Osteocyte (in vitro differentiated cells): ENCODE measurements around the gene LRR1. TPM values are rescaled to one million over a fixed set of nuclear protein-coding genes. Genes with fewer than 3 reads are reported as not detected.

Experiments
- DNase-seq: peaks from one replicate; pipeline ENCODE4 v3.0.0; 2021; ENCODE audit warnings: mixed read lengths; ENCODE audit not compliant: unreplicated experiment; ENCODE audit errors: extremely low spot score
- H3K27ac Mint-ChIP-seq: one replicate; pipeline ENCODE4 v1.8.0; 2021; ENCODE audit warnings: mild to moderate bottlenecking, mixed read lengths; ENCODE audit not compliant: unreplicated experiment
- H3K27me3 Mint-ChIP-seq: one replicate; pipeline ENCODE4 v1.8.0; 2021; ENCODE audit warnings: mixed read lengths; ENCODE audit not compliant: unreplicated experiment
- H3K36me3 Mint-ChIP-seq: one replicate; pipeline ENCODE4 v1.8.0; 2021; ENCODE audit warnings: mixed read lengths; ENCODE audit not compliant: unreplicated experiment
- H3K4me1 Mint-ChIP-seq: one replicate; pipeline ENCODE4 v1.8.0; 2021; ENCODE audit warnings: mixed read lengths; ENCODE audit not compliant: unreplicated experiment
- H3K4me3 Mint-ChIP-seq: one replicate; pipeline ENCODE4 v1.8.0; 2021; ENCODE audit warnings: mild to moderate bottlenecking, moderate library complexity, mixed read lengths; ENCODE audit not compliant: unreplicated experiment
- H3K9me3 Mint-ChIP-seq: one replicate; pipeline ENCODE4 v1.8.0; 2021; ENCODE audit warnings: mixed read lengths; ENCODE audit not compliant: unreplicated experiment
- total RNA-seq: library from RNA; stranded (reverse); gene quantifications from 2 replicates; pipeline ENCODE4 v1.2.1, GENCODE V29; 2021
- TF ChIP-seq, protein P1 (sequence below): fragments of 200-600 bp; sonication (generic); IDR thresholded peaks from 2 replicates; pipeline ENCODE4 v1.5.0; 2021; ENCODE audit warnings: antibody characterized with exemption, mild to moderate bottlenecking, moderate library complexity

Gene LRR1
- total RNA-seq, 1 donor from 2014 or later, result 7.4 TPM

DNA sequence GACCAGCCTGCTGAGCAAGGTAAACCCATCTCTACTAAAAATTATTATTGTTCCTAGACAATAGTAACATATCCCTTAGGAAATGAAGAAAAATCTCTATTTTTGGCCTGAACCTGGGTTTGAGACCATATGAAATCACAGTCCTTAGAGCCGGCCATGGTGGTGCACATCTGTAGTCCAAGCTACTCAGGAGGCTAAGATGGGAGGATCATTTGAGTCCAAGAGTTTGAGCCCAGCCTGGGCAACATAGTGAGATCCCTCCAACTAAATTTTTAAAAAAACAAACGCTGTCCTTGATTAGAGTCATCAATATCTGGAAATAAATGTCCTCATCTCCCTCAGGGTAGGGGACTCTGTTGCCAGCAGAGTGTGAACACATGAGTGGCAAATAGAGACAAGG is 47.2 kb upstream of the LRR1 start:
- TF ChIP-seq, protein P1, sequence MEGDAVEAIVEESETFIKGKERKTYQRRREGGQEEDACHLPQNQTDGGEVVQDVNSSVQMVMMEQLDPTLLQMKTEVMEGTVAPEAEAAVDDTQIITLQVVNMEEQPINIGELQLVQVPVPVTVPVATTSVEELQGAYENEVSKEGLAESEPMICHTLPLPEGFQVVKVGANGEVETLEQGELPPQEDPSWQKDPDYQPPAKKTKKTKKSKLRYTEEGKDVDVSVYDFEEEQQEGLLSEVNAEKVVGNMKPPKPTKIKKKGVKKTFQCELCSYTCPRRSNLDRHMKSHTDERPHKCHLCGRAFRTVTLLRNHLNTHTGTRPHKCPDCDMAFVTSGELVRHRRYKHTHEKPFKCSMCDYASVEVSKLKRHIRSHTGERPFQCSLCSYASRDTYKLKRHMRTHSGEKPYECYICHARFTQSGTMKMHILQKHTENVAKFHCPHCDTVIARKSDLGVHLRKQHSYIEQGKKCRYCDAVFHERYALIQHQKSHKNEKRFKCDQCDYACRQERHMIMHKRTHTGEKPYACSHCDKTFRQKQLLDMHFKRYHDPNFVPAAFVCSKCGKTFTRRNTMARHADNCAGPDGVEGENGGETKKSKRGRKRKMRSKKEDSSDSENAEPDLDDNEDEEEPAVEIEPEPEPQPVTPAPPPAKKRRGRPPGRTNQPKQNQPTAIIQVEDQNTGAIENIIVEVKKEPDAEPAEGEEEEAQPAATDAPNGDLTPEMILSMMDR, result no peak
- peaks cover 19% of the 10 kb centered on the region for H3K27me3 Mint-ChIP-seq
- no peaks in the 10 kb centered on the region for H3K4me1 Mint-ChIP-seq
- peak; percentile 27 for DNase-seq
- H3K9me3 Mint-ChIP-seq, result no peaks in the 10 kb centered on the region
- no peak overlapping the region for H3K27ac Mint-ChIP-seq
- H3K4me3 Mint-ChIP-seq, result no peak overlapping the region
- H3K36me3 Mint-ChIP-seq, result no peaks in the 10 kb centered on the region

DNA sequence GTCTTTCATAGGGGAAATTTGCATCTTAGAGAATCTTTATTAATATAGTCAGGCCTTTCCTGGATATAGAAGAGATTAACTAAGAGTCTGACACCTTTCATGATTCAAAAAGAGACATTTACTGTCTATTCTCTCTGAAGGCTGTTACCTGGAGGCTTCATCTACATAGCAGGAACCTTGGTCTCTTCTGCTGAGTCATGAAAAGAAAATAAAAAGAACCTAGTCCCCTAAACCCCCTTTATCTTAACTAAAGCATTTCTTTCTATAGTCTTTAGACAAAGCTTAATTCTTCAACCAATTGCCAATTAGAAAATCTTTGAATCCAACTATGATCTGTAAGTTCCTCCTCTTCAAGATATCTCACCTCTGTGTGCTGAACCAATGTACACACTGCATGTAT is 45.6 kb upstream of the LRR1 start:
- H3K27me3 Mint-ChIP-seq, result peaks cover 19% of the 10 kb centered on the region
- H3K27ac Mint-ChIP-seq, result no peak overlapping the region
- no peaks in the 10 kb centered on the region for H3K9me3 Mint-ChIP-seq
- TF ChIP-seq, protein P1, result no peak
- no peak overlapping the region for H3K4me3 Mint-ChIP-seq
- no peaks in the 10 kb centered on the region for H3K36me3 Mint-ChIP-seq
- no peak for DNase-seq
- no peaks in the 10 kb centered on the region for H3K4me1 Mint-ChIP-seq

DNA sequence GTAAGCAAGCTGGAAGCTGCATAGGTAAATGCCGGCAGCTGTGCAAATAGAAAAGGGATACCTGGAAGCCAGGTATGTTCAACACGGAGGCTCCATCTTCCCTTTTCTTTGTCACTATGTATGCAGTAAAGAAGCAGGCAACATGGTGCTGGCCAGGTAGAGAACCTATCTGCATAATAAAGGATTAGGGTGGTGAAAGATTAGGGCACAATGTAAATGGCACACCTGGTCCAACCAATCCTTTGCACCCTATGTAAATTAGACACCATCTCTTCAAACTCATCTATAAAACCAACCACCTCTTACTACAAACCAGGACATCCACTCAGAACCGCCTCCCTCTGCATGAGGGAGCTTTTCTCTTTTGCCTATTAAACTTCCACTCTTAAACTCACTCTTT is 44.8 kb upstream of the LRR1 start:
- TF ChIP-seq, protein P1, result no peak
- H3K4me1 Mint-ChIP-seq, result no peaks in the 10 kb centered on the region
- DNase-seq, result no peak
- no peaks in the 10 kb centered on the region for H3K36me3 Mint-ChIP-seq
- H3K27ac Mint-ChIP-seq, result no peak overlapping the region
- H3K9me3 Mint-ChIP-seq, result no peaks in the 10 kb centered on the region
- peaks cover 19% of the 10 kb centered on the region for H3K27me3 Mint-ChIP-seq
- H3K4me3 Mint-ChIP-seq, result no peak overlapping the region

DNA sequence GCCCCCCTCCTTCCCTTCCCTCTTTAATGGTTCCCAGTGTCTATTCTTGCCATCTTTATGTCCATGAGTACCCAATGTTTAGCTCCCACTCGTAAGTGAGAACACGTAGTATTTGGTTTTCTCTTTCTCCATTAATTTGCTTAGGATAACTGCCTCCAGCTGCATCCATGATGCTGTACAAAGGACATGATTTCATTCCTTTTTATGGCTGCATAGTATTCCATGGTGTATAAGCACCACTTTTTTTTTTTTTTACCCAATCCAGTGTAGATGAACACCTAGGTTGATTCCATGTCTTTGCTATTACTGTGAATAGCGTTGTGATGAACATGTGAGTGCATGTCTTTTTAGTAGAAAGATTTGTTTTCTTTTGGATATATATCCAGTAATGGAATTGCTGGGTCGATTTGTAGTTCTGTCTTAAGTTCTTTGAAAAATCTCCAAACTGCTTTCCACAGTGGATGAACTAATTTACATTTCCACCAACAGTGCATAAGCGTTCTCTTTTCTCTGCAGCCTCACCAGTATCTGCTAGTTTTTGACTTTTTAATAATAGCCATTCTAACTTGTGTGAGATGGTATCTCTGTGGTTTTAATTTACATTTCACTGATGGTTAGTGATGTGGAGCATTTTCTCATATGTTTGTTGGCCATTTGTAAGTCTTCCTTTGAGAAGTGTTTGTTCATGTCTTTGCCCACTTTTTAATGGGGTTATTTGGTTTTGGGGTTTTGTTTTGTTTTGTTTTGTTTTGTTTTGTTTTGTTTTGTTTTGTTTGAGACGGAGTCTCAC is 38.6 kb upstream of the LRR1 start:
- TF ChIP-seq, protein P1, result no peak
- H3K27me3 Mint-ChIP-seq, result peaks cover 20% of the 10 kb centered on the region
- H3K4me3 Mint-ChIP-seq, result no peak overlapping the region
- no peak overlapping the region for H3K27ac Mint-ChIP-seq
- no peaks in the 10 kb centered on the region for H3K9me3 Mint-ChIP-seq
- H3K36me3 Mint-ChIP-seq, result no peaks in the 10 kb centered on the region
- DNase-seq, result no peak
- no peaks in the 10 kb centered on the region for H3K4me1 Mint-ChIP-seq

DNA sequence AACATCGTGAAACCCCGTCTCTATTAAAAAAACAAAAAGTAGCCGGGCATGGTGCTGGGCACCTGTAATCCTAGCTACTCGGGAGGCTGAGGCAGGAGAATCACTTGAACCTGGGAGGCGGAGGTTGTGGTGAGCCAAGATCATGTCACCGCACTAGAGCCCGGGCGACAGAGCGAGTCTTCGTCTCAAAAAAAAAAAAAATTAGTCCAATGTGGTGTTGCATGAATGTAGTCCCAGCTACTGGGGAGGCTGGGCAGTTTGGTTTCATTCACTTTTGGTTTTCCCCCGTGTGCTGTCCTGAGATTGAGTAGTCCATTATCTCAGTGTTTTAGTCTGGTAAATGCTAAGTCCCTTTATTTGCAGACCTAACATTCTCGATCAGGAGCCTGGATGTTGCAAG is 32.0 kb upstream of the LRR1 start:
- DNase-seq, result no peak
- Mint-ChIP-seq H3K27me3 (peaks cover 5% of the 10 kb centered on the region), H3K4me1 (peaks cover 2% of the 10 kb centered on the region), H3K36me3 (peaks cover 2% of the 10 kb centered on the region), H3K9me3 (peaks cover 3% of the 10 kb centered on the region), H3K4me3 (no peak overlapping the region), H3K27ac (no peak overlapping the region)
- TF ChIP-seq, protein P1, result no peak
